DOHH2 (cell line): ENCODE results near the gene NLGN2.

ENCODE experiments used
- H3F3A ChIP-seq: fragments of 200-600 bp; sonication (generic), shearing (Covaris generic); 2 replicates; pipeline ENCODE4 v1.6.0; 2016; ENCODE audit warnings: antibody characterized with exemption, mild to moderate bottlenecking; ENCODE audit not compliant: control insufficient read depth, insufficient read depth
- H3K27ac ChIP-seq: fragments of 200-600 bp; sonication (generic); 2 replicates; pipeline ENCODE4 v1.5.1; 2014; ENCODE audit warnings: low read depth, mild to moderate bottlenecking, low read length, moderate library complexity
- H3K27me3 ChIP-seq: fragments of 200-600 bp; sonication (generic); 2 replicates; pipeline ENCODE4 v1.6.1; 2014; ENCODE audit warnings: mild to moderate bottlenecking, low read length, mixed read lengths; ENCODE audit not compliant: control insufficient read depth
- H3K36me3 ChIP-seq: fragments of 200-600 bp; sonication (generic); 2 replicates; pipeline ENCODE4 v1.6.1; 2014; ENCODE audit warnings: mild to moderate bottlenecking, low read length, moderate library complexity, mixed read lengths; ENCODE audit not compliant: control insufficient read depth
- H3K4me1 ChIP-seq: fragments of 200-600 bp; sonication (generic); 2 replicates; pipeline ENCODE4 v1.6.1; 2014; ENCODE audit warnings: mild to moderate bottlenecking, low read length, mixed read lengths; ENCODE audit not compliant: control insufficient read depth
- H3K4me2 ChIP-seq: fragments of 200-600 bp; sonication (generic); 2 replicates; pipeline ENCODE4 v1.6.0; 2014; ENCODE audit warnings: mild to moderate bottlenecking, low read length, moderate library complexity
- H3K4me3 ChIP-seq: fragments of 200-600 bp; sonication (generic); 2 replicates; pipeline ENCODE4 v1.5.1; 2014; ENCODE audit warnings: mild to moderate bottlenecking, low read length, mixed read lengths
- H3K79me2 ChIP-seq: fragments of 200-600 bp; sonication (generic); 2 replicates; pipeline ENCODE4 v1.6.1; 2014; ENCODE audit warnings: mild to moderate bottlenecking, low read length, mixed read lengths; ENCODE audit not compliant: control insufficient read depth
- H3K9me2 ChIP-seq: fragments of 200-600 bp; sonication (generic); replicated peaks from 2 replicates; pipeline ENCODE4 v1.6.1; 2014; ENCODE audit warnings: mild to moderate bottlenecking, low read length, mixed read lengths; ENCODE audit not compliant: control insufficient read depth
- H3K9me3 ChIP-seq: fragments of 200-600 bp; sonication (generic); 2 replicates; pipeline ENCODE4 v1.6.1; 2014; ENCODE audit warnings: antibody characterized with exemption, low read length, mixed read lengths; ENCODE audit not compliant: control insufficient read depth, insufficient read depth
- H4K20me1 ChIP-seq: fragments of 200-600 bp; sonication (generic); 2 replicates; pipeline ENCODE4 v1.6.0; 2014; ENCODE audit warnings: low read depth, mild to moderate bottlenecking, antibody characterized with exemption, low read length, moderate library complexity; ENCODE audit not compliant: control insufficient read depth, insufficient read depth
- EZH2phosphoT487 ChIP-seq: fragments of 200-600 bp; sonication (generic); IDR thresholded peaks from 2 replicates; pipeline ENCODE4 v1.6.1; 2017; ENCODE audit warnings: borderline replicate concordance, mild to moderate bottlenecking, antibody characterized with exemption, low read length, moderate library complexity, mixed read lengths
- TF ChIP-seq, protein P1 (sequence below): fragments of 200-600 bp; sonication (generic); IDR thresholded peaks from one replicate; pipeline ENCODE4 v1.5.1; 2014; ENCODE audit warnings: antibody characterized with exemption, mild to moderate bottlenecking, low read depth, low read length; ENCODE audit not compliant: poor library complexity, severe bottlenecking

NLGN2 gene

GRCh38 chr17:7410634-7411426 is 3.2 kb downstream of the NLGN2 start:
- no peaks in the 10 kb centered on the region for H3K79me2 ChIP-seq
- H3K36me3 ChIP-seq: no peaks in the 10 kb centered on the region
- no peak overlapping the region for H3K4me3 ChIP-seq
- H3K27ac ChIP-seq: no peak overlapping the region
- no peaks in the 10 kb centered on the region for H4K20me1 ChIP-seq
- H3K4me1 ChIP-seq: no peaks in the 10 kb centered on the region
- no peaks in the 10 kb centered on the region for H3K9me2 ChIP-seq
- H3F3A ChIP-seq: 0 out of 2 replicates have a peak, but pooled peaks cover 2% of the 10 kb centered on the region
- H3K27me3 ChIP-seq: no peaks in the 10 kb centered on the region
- TF ChIP-seq, protein P1, sequence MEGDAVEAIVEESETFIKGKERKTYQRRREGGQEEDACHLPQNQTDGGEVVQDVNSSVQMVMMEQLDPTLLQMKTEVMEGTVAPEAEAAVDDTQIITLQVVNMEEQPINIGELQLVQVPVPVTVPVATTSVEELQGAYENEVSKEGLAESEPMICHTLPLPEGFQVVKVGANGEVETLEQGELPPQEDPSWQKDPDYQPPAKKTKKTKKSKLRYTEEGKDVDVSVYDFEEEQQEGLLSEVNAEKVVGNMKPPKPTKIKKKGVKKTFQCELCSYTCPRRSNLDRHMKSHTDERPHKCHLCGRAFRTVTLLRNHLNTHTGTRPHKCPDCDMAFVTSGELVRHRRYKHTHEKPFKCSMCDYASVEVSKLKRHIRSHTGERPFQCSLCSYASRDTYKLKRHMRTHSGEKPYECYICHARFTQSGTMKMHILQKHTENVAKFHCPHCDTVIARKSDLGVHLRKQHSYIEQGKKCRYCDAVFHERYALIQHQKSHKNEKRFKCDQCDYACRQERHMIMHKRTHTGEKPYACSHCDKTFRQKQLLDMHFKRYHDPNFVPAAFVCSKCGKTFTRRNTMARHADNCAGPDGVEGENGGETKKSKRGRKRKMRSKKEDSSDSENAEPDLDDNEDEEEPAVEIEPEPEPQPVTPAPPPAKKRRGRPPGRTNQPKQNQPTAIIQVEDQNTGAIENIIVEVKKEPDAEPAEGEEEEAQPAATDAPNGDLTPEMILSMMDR: no peak
- no peak for TF ChIP-seq EZH2phosphoT487
- H3K9me3 ChIP-seq: no peaks in the 10 kb centered on the region
- H3K4me2 ChIP-seq: no peak overlapping the region

DNA sequence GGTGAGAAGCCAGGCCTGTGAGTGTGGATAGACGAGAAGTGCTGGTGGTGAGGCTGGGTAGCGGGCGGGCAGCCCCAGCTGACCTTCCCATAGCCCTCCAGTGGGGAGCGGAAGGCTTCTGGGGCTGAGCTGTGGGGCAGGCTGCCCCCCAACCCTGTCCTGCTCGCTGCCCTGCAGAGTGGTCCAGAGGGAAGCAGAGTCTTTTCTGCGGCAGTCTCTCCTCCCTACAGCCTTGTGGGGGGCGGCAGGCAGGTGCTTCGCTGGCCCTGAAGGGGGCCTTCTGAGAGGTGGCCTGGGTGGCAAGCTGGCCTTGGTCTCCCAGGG is 3.7 kb downstream of the NLGN2 start:
- Histone ChIP-seq H3K36me3 (no peaks in the 10 kb centered on the region), H3K4me2 (no peak overlapping the region), H3K4me1 (no peaks in the 10 kb centered on the region), H3K27me3 (no peaks in the 10 kb centered on the region), H3K9me2 (no peaks in the 10 kb centered on the region), H3K4me3 (no peak overlapping the region), H4K20me1 (no peaks in the 10 kb centered on the region), H3K27ac (no peak overlapping the region), H3K79me2 (no peaks in the 10 kb centered on the region), H3K9me3 (no peaks in the 10 kb centered on the region), H3F3A (0 out of 2 replicates have a peak, but pooled peaks cover 2% of the 10 kb centered on the region)
- TF ChIP-seq, protein P1: no peak
- TF ChIP-seq EZH2phosphoT487: no peak

GRCh38 chr17:7413346-7413985 is 5.8 kb downstream of the NLGN2 start:
- TF ChIP-seq, protein P1: no peak
- no peak for TF ChIP-seq EZH2phosphoT487
- 0 out of 2 replicates have a peak, but pooled peaks cover 2% of the 10 kb centered on the region for H3F3A ChIP-seq
- H3K4me3 ChIP-seq: no peak overlapping the region
- H3K9me2 ChIP-seq: no peaks in the 10 kb centered on the region
- H3K27me3 ChIP-seq: no peaks in the 10 kb centered on the region; the same call in 1 of the 2 replicates
- H3K4me2 ChIP-seq: no peak overlapping the region
- H3K4me1 ChIP-seq: no peaks in the 10 kb centered on the region
- H3K79me2 ChIP-seq: no peaks in the 10 kb centered on the region
- no peak overlapping the region for H3K27ac ChIP-seq
- H3K36me3 ChIP-seq: no peaks in the 10 kb centered on the region
- no peaks in the 10 kb centered on the region for H3K9me3 ChIP-seq
- no peaks in the 10 kb centered on the region for H4K20me1 ChIP-seq
